GM19238 (cell line): ENCODE results near the gene IL31.
"Not testable (repeated sequence)": the region's sequence is repeated elsewhere in the genome, so short reads cannot be mapped to it uniquely, and the experiment has no call there.

Experiments used
- DNase-seq: peaks from one replicate; pipeline ENCODE4 v3.0.0; 2011; ENCODE audit warnings: low spot score; ENCODE audit not compliant: insufficient read length

The IL31 gene

DNA sequence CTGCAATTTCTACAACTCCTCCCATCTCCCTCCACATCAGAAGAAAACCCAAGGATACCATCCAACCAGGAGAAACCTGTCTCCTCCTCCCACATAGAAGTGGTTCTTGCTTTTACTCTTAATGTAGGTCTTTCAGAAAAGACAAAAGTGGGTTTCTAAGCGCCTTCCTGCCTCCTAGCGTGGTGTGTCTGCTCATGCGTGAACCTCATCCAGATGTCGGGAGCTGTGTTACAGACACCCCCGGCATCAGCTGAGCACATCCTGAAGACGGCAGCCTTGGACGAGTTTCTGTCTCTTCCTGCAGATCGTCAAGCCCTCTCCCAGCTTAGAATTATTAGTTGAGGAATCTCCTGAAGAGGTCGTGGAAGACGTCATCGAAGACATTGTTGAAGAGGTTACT is 18.4 kb upstream of the IL31 start:
- DNase-seq = no peak

DNA sequence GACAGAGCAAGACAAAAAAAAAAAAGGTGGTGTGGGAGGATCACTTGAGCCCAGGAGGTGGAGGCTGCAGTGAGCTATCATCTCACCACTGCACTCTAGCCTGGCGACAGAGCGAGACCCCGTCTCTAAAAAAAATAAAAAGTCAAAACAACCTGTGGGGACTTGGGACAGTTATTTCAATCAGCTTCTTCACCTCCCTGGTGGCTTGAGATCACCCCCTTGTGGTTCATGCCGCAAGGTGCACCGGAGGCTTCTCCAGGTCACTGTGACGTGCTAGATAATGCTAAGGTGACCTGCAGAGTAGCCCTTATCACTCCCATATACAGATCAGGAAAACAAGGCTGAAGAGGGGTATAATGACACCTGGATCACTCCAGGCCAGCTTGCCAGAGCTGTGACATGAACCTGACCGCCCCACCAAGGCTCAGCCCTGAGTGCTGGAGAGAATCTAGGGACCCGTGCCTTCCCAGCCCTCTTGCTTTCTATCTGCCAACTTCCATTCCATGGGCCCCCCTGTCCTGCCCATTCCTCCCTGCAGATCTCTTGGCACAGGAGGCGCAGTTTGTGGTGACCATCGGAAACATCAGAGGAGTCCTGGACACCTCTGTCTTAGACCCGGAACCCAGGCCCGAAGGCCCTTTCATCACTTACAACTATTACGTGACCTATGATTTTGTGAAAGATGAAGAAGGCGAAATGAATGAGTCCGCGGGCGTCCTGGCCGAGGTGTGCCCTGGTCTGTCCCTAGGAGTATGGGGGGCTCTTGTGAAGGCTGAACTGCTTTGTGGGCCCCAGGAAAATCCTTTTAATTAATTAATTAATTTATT is 17.0 kb upstream of the IL31 start:
- peak; percentile 77 for DNase-seq

DNA sequence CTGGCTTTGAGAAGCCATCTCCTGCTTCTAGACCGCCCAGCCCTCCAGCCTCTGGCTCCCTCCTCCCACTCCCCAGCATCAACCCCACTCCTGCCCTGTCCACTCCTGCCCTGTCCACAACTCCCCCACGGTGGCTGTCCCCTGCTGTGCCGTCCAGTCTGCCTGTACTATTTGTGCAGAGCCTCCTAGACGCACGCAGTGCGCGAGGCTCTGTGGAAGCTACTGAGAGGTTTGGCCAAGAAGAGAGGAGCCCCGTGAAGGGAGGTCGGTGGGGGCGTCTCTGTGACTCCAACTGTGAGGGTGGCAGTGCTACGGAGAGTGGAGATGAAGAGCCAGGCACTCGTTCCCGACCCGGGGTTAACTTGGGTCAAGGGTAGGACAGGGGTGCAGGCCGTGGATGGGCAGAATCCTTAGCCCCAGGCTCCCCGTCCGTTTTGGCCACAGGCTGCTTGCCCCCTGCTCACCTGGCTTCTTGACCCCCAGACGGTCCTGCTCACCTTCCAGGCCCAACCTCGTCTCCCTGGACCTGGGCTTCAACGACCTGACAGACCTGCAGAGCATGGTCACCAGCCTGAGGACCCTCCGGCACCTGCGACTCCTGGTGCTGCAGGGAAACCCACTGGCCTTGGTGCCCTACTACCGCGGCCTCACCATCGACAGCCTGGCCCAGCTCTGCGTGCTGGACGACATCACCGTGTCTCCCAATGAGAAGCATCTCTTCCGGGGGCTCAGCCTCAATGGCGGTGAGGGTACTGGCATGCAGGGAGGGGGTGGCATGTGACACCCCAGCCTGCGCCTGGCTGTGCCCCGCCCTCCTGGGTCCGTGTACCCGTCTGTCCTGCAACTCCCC is 15.8 kb upstream of the IL31 start:
- DNase-seq = no peak

DNA sequence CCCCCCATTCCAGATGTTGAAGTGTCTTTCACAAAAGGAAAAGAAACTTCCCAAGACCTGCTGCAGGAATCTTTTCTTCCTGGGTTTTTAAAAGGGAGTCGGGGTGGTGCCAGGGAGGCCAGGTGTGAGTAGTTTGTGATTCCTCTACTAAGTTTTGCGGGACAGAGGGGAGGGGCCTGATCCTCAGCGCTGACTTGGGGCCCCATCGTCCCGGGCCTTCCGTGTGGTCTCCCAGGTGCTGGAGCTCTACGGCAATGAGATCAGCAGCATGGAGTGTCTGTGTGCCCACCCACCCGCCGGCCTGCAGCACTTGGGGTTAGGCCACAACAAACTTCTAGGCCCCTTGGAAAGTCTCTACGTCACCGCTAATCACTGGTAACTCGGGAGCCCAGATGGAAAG is 13.4 kb upstream of the IL31 start:
- DNase-seq = no peak

DNA sequence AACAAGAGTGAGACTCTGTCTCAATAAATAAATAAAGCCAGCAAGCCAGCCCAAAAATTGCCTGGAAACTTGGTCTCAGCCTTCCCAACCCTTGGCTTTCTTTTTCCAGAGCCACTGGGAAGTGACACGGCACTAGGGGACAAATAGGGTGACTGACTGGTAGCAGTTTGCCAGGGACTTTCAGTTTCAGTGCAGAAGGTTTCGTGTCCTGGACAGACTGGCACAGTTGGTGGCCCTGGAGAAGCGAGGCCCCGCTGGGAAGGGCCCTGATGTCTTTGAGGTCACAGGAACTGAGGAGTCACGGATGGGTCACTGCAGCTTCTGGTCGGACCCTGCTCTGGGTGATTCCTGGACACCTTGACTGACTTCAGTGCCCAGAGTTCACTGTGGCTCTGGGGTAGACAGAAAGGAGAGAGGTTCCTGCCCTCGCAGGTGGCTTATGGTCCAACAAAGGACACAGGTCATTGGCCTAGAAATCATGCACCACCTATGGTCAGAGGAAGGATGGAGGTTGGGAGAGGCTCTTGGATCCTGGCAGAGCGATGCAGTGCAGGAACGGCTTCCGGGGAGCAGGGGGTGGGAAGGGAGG is 11.6 kb upstream of the IL31 start:
- no peak for DNase-seq

DNA sequence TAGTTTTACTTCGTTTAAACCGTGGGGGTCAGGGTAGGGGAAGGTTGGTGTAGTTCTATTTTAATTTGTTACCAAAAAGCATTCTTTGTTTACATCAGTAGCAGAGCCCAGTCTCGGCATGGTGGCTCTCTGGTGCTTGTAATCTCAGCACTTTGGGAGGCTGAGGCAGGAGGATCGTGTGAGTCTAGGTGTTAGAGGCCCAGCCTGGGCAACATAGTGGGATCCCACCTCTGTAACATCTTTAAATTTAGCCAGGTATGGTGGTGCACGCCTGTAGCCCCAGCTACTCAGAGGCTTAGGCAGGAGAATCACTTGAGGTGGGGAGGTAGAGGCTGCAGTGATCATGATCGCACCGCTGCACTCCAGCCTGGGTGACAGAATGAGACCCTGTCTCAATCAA is 11.1 kb upstream of the IL31 start:
- DNase-seq = no peak

DNA sequence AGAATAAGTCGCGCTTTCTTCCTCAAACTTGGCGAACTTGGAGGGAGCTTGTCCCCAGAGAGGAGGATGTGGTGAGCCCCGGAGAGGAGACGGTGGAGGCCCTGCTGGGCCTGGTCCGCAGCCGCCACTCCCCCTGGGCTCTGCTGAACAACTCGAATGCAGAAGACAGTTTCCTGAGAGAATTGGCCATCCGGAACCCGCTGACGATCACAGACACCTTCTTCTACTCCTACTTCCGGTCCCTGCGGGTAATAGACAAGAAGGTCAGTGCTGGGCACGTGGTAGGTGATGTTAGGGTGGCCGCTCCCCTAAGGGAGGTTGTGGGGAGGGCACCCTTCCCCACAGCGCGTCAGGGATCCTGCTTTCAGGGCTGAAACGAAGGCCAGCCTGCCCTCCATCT is 10.5 kb upstream of the IL31 start:
- DNase-seq = no peak

DNA sequence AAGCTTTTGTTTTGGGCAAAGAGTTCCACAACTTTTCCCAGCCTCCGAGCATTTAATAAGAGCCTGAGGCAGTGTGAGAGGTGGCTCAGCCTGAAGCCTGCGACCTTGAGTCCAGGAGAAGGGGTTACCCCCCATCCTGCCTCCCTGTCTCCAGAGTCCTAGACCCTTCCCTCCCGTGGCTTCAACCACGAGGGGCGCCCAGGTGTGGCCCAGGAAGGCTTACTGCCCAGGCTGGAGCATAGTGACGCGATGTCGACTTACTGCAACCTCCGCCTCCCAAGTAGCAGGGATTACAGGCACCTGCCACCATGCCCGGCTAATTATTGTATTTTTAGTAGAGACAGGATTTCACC is 9.5 kb upstream of the IL31 start:
- no peak for DNase-seq

DNA sequence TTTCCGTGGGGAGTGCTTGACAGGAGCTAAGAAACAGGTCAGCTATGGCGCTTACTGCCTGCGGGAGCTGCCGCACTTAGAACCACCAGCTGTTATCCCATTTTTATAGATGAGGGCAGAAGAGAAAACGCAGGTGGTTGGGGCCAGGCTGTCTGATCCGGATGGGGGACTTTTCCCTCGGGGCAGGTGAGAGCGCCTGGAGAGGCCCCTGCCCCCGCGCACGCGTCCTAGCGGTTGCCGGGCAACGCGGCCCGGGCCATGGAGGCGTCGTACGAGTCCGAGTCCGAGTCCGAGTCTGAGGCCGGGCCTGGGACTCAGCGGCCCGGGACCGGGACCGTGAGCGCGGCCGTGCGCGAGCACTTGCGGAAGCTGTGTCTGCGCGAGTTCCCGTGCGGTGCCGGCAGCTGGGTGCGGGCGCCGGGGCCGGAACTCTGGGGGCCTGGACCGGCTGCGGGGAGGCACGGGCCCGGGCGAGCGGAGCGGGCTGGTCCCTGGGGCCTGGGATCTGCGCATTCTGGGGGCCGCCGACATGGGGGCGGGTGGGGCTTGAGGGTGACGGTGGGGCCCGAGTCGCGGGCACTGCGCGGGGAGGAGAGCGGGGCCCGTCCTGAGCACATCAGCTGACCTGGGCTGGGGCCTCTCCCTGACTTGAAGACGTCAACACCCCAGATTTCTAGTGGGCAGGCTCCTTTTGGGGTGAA is 9.0 kb upstream of the IL31 start, which contains the start of gene LRRC43:
Gene LRRC43, plus strand, starts transcription at position 237 of the 701 bp plus-strand sequence. Its CDS starts 22 bp downstream, at position 259.
- no peak for DNase-seq

DNA sequence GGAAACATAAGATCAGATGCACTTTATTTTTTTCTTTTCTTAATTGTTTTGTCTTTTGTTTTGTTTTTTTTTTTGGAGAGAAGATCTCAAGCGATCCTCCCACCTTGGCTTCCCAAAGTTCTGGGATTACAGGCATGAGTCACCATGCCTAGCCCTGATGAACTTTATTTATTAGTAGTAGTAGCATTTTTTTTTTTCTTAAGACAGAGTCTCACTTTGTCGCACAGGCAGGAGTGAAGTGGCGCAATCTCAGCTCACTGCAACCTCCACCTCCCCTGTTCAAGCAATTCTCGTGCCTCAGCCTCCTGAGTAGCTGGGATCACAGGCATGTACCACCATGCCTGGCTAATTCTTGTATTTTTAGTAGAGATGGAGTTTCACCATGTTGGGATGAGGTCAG is 2.5 kb upstream of the IL31 start:
- DNase-seq = not testable (repeated sequence)

DNA sequence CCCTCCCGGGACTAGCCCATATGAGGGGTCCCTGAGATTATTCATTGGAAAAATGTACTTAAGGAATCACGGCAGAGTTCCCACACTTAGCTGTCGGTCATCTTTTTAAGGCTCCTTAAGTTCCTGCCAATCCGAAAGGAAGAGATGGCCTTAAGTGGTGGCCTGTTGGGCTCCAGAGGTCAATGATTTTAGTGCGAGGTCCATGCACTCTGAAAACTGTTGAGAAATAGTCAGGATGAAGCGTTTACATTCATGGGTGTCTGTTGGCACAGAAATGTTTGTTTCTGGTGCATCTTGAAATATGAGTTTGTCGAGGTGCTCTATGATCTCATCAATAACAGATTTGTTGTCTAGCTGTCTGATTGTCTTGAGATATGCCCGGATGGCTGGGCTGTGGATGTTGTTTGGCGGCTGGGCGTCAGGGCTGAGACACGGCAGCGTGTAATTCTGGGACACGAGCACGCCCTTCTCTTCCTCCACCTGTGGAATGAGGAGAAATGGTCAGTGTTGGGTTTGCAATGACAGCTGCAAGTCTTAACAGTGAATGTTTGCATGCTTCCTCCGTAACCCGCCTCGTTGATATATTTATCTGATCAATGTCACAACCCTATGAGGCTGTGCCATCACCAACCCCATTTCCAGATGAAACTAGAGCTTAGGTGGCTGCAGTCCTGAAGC is 1.6 kb downstream of the IL31 start:
- DNase-seq = no peak

DNA sequence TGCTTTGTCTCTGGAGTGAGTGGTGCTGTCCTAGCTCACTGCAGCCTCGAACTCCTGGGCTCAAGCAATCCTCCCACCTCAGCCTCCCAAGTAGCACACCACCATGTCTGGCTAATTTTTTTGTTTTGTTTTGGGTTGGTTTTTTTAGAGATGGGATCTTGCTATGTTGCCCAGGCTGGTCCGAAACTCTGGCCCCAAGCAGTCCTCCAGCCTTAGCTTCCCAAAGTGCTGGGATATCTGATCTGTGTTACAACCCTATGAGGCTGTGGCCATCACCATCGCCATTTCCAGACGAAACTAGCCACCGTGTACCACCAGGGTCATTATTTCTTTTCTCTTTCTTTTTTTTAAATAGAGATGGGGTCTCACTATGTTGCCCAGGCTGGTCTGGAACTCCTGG is 2.6 kb downstream of the IL31 start:
- no peak for DNase-seq

DNA sequence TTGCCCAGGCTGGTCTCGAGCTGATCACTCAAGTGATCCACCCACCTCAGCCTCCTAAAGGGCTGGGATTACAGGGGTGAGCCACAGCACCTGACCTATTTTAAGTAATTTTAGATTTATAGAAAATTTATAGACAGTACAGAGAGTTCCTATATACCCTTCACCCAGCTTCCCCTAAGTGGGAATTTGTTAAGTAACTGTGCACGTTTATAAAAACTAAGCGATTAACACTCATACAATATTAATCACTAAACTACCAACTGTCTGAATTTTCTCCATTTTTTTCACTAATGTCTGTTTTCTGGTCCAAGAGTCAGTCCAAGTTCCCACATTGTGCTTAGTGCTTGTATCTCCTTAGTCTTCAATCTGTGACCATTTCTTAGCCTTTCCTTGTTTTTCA is 5.5 kb downstream of the IL31 start:
- no peak for DNase-seq

DNA sequence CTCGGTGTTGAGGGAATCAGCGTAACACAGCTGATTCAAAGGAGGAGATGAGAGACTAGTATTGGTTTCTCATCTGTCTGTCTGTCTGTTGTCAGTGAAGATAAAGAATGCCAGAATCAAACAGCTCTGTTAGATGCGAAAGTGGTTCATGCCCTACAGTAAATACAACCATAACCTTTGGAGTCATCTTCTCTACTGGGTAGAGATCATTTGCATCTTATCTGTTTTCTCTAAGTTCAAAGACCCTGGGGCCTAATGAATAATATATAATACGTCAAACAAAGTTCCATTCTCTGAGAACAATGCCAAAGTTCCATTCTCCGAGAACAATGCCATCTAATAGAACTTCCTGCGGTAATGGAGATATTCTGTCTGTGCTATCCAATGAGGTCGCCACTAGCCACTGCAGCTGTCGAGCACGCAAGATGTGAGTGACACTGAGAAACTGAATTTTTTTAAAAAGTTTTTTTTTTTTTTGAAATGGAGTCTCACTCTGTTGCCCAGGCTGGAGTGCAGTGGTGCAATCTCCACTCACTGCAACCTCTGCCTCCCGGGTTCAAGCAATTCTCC is 6.6 kb downstream of the IL31 start:
- no peak for DNase-seq

DNA sequence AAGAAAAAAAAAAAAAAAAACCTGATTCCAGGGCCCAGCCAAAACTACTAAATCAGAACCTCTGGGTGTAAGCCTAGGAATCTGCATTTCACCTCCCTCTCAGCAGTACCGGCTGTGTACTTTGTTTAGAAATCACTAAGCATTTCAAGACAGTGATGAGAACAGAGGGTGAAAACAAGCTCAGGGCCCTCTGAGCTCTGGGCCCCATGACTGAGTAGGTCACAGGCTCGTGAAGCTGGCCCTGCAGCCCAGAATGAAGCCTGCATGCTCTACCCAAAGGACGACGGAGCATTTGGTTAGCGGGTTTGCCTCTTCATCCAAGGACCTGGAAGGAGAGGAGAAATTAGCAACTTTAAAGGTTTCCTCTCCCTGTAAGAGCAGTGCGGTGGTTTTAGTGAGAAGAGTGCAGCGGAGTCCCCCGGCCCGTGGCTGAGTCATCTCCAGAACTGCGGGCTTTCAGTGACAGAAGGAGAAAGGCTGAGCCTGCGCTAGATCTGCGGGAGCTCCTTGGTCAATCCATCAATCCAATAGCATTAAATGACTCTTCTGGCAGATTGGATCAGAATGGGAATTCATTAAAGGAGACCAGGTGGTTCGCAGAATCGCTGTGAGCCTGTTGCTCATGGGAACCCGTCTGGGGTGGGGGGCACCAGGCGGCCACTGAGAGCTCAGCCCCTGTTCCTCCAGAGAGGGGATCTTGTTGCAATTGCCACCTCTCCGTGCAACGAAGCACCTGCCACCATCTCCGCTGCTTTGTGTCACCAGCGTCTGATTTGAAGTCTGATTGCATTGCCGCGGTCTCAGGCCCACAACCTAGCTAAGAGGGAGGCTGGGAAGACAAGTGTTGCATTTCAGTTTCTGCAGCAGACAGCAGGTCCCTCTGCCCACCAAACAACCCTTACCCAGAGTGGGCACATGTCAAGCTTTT is 7.3 kb downstream of the IL31 start:
- DNase-seq = no peak

DNA sequence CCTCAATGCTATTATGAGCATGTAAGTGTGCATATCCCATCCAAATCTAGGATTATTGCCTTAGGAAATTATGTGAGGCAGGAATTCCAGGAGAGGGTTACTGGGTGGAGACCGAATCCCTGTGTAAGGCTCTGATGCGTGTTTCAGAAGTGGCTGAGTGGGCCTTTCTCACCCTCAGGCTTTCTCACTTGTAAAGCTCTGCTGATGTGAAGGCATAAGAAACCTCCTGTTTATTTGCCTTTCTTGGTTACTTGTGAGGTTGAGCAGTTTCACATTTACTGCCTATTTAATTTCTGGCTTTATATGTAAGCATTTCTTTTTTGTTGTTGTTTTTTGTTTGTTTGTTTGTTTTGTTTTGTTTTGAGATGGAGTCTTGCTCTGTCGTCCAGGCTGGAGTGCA is 11.0 kb downstream of the IL31 start:
- no peak for DNase-seq

DNA sequence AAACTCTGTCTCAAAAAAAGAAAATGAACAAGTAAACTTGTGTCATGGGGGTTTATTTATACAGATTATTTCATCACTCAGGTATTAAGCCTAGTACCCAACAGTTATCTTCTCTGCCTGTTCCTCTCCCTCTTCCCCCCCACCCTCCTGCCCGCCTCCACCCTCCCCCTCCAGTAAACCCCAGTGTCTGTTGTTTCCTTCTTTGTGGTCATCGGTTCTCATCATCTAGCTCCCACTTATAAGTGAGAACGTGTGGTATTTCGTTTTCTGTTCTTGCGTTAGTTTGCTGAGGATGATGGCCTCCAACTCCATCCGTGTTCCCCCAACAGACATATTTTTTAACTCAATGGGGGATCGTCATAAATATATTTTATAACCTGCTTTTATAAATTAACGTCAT is 12.3 kb downstream of the IL31 start:
- no peak for DNase-seq

DNA sequence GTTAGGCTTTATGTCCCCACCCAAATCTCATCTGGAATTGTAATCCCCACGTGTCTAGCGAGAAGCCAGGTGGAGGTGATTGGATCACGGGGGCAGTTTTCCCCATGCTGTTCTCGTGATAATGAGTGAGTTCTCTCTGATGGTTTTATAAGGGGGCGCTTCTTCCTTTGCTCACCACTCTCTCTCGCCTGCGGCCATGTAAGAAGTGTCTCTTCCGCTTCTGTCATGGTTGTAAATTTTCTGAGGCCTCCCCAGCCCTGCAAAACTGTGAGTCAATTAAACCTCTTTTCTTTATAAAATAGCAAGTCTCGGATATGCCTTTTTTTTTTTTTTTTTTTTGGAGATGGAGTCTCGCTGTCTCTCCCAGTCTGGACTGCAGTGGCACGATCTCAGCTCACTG is 13.3 kb downstream of the IL31 start:
- no peak for DNase-seq

DNA sequence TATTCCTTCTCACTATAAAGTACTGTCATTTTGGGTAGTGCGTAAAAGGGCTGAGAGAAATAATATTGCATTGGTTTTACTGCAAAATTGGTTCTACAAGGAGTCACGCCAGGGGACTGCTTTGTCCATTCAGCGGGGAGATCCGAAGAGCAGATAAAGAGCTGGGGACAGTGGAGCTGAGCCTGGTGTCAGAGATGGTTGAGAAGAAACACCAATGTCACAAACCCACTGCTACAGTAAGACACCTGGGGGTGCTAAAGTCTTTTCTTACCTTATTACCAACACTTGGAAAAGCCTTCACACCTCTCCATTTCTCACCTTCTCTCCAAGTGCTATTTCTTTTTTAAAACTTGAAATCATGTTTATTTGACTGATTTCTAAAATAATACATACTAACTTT is 14.1 kb downstream of the IL31 start:
- DNase-seq = no peak
